PC-9 (cell line): ENCODE data around the gene SLC15A1.

Experiments used
- CTCF ChIP-seq: fragments of 200-600 bp; sonication (generic); conservative IDR thresholded peaks from 2 replicates; pipeline ENCODE4 v1.6.1; 2017; ENCODE audit warnings: mixed run types, antibody characterized with exemption, mild to moderate bottlenecking, moderate library complexity
- EZH2 ChIP-seq: fragments of 200-600 bp; sonication (generic); IDR thresholded peaks from 2 replicates; pipeline ENCODE4 v1.8.0; 2017; ENCODE audit warnings: antibody characterized with exemption, low read depth

- TF ChIP-seq CTCF, result no peak
- no peak for TF ChIP-seq EZH2
Measured at GRCh38 chr13:98656223-98656622, 96.2 kb downstream of the SLC15A1 start.
